Activated B cell treated with CpG ODN at 0.5 μM for 24 hours (primary cell): Measurements from ENCODE around the gene ENDOU. TPM values are rescaled to one million over a fixed set of nuclear protein-coding genes. Genes with fewer than 3 reads are reported as not detected.

ENCODE experiments used
- ATAC-seq: fragments of 200-7000 bp; cut with Tn5 transposase; one replicate; pipeline ENCODE4 v1.10.0; 2021; ENCODE audit warnings: low read depth, mild to moderate bottlenecking, moderate library complexity
- CTCF ChIA-PET: fragments of 350-600 bp; sonication (Branson Sonifier 250); formaldehyde crosslinking; loops from one replicate; lab custom pipeline; 2021; ENCODE audit warnings: antibody characterized with exemption; lab: Charles Lee
- POLR2A ChIA-PET: fragments of 350-600 bp; sonication (Branson Sonifier 250); formaldehyde crosslinking; loops from one replicate; lab custom pipeline; 2021; ENCODE audit warnings: antibody characterized with exemption; lab: Charles Lee
- DNase-seq: peaks from one replicate; pipeline ENCODE4 v3.0.0; 2022
- H3K27ac Mint-ChIP-seq: one replicate; pipeline ENCODE4 v1.8.0; 2020; ENCODE audit warnings: mixed read lengths
- H3K27me3 Mint-ChIP-seq: one replicate; pipeline ENCODE4 v1.8.0; 2021; ENCODE audit warnings: mixed read lengths
- H3K36me3 Mint-ChIP-seq: one replicate; pipeline ENCODE4 v1.8.0; 2021; ENCODE audit warnings: low read depth, mixed read lengths
- H3K4me1 Mint-ChIP-seq: one replicate; pipeline ENCODE4 v1.8.0; 2021; ENCODE audit warnings: mixed read lengths
- H3K4me3 Mint-ChIP-seq: one replicate; pipeline ENCODE4 v1.8.0; 2020; ENCODE audit warnings: mild to moderate bottlenecking, mixed read lengths
- H3K9me3 Mint-ChIP-seq: one replicate; pipeline ENCODE4 v1.8.0; 2020; ENCODE audit warnings: mixed read lengths
- intact Hi-C: fragments of 100-400 bp; cut with micrococcal nuclease; formaldehyde crosslinking; loops from one replicate; pipeline ENCODE4 v1.15.1; 2024
- total RNA-seq: library from RNA; stranded (reverse); gene quantifications from 2 replicates; pipeline ENCODE4 v1.2.3, GENCODE V29; 2022
- TF ChIP-seq, protein P1 (sequence below): fragments of 200-600 bp; IDR thresholded peaks from one replicate; pipeline ENCODE4 v1.8.0; 2022; ENCODE audit warnings: antibody characterized with exemption, mild to moderate bottlenecking

Gene ENDOU
- total RNA-seq, 1 donor from 2014 or later: 0.24 TPM

DNA sequence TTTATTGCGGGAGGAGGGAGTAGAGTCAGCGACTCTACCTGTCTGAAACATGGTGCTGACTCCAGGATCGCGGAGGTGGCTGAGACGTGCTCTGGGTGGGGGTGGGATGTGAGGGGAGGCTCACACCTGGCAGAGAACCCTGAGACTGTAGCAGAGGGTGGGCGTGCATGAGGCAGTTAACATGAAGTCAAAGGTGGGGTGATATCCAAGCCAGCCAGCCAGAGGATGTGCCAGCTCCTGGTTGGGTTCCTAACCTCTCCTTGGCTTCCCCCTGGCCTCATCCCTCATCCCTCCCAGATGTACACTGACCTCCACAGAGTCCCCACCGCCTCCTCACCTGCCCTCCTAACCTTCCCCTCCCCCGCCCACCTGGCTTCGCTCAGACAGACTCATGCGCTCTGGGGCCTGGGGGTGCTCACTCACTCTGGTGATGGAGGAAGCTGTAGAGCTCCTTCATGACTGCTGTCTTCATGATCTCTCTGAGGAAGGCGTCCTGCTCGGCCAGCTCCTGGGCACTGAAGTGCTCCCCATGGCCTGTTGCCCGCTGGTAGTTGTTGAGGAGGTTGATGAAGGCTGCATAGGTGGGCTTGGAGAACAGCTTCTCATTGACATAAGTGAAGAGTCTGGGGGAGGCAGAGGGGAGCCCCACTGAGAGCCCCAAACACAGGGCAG is 9.3 kb downstream of the ENDOU start:
- Mint-ChIP-seq H3K4me3 (no peak overlapping the region), H3K27me3 (no peaks in the 10 kb centered on the region), H3K36me3 (peaks cover 8% of the 10 kb centered on the region), H3K4me1 (peaks cover 31% of the 10 kb centered on the region), H3K27ac (no peak overlapping the region), H3K9me3 (no peaks in the 10 kb centered on the region)
- CTCF ChIA-PET: interaction anchor here (0.6 to 7.3 kb wide), 15 partner anchors 9 to 124 kb away, joined by 3 to 134 read pairs (median 7); partner anchors contain the start of genes ENDOU, RAPGEF3 and SLC48A1
- DNase-seq (no peak), ATAC-seq (no peak)
- TF ChIP-seq, protein P1, sequence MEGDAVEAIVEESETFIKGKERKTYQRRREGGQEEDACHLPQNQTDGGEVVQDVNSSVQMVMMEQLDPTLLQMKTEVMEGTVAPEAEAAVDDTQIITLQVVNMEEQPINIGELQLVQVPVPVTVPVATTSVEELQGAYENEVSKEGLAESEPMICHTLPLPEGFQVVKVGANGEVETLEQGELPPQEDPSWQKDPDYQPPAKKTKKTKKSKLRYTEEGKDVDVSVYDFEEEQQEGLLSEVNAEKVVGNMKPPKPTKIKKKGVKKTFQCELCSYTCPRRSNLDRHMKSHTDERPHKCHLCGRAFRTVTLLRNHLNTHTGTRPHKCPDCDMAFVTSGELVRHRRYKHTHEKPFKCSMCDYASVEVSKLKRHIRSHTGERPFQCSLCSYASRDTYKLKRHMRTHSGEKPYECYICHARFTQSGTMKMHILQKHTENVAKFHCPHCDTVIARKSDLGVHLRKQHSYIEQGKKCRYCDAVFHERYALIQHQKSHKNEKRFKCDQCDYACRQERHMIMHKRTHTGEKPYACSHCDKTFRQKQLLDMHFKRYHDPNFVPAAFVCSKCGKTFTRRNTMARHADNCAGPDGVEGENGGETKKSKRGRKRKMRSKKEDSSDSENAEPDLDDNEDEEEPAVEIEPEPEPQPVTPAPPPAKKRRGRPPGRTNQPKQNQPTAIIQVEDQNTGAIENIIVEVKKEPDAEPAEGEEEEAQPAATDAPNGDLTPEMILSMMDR: no peak
- POLR2A ChIA-PET: interaction anchor here (0.8 to 1.9 kb wide), 5 partner anchors 10 to 124 kb away, joined by 3 to 7 read pairs (median 4); partner anchors contain the start of gene RPAP3
- intact Hi-C loops: loop anchor here (1.0 to 10.0 kb wide), 11 partner anchors 10 to 899 kb away; partner anchors contain the start of genes SLC48A1 and TMEM106C

- CTCF ChIA-PET: interaction anchor here (0.6 to 7.3 kb wide), 18 partner anchors 10 to 125 kb away, joined by 3 to 134 read pairs (median 6); partner anchors contain the start of genes ENDOU, RAPGEF3, RPAP3 and SLC48A1
- Mint-ChIP-seq H3K27me3 (no peaks in the 10 kb centered on the region), H3K36me3 (peaks cover 5% of the 10 kb centered on the region), H3K9me3 (no peaks in the 10 kb centered on the region), H3K4me3 (no peak overlapping the region), H3K4me1 (peaks cover 37% of the 10 kb centered on the region), H3K27ac (no peak overlapping the region)
- POLR2A ChIA-PET: interaction anchor here (0.8 to 1.9 kb wide), 5 partner anchors 9 to 124 kb away, joined by 3 to 6 read pairs (median 4); partner anchors contain the start of gene RPAP3
- intact Hi-C loops: loop anchor here (1.0 to 10.0 kb wide), 11 partner anchors 11 to 899 kb away; partner anchors contain the start of genes SLC48A1 and TMEM106C
- DNase-seq (peak; percentile 54), ATAC-seq (peak; percentile 87)
- TF ChIP-seq, protein P1: peak; percentile 18
Measured at GRCh38 chr12:47715393-47715876, 9.9 kb downstream of the ENDOU start.

DNA sequence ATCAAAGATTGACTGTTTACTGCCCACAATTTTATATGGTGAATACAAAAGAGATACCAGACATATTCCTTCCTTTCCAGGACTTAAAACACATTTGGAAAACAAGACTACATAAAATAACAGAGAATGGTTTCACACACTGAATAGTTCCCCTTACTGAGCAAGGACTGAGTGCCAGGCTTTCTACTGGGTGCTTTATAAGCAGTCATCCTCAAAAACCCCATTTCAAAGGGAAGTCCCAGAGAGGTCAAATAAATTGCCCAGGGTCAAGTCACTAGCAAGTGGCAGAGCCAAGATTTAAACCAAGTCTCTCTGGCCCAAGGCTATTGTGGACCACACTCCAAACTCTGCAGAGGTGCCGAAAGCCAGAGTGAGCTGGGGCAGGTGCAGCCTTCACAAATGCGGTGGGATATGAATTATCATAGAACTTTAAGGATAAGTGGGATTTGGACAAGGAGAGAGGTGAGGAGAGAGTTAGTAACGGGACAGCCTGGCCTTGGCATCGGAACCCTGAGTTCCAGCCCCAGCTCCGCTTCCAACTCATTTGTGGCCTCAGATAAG is 10.4 kb downstream of the ENDOU start:
- ChIA-PET POLR2A (interaction anchor here (1.0 to 1.9 kb wide), 4 partner anchors 9 to 125 kb away, joined by 3 to 6 read pairs (median 4); partner anchors contain the start of gene RPAP3), CTCF (interaction anchor here (0.6 to 7.3 kb wide), 16 partner anchors 9 to 125 kb away, joined by 3 to 134 read pairs (median 7); partner anchors contain the start of genes ENDOU, RAPGEF3, RPAP3 and SLC48A1)
- ATAC-seq (no peak), DNase-seq (no peak)
- Mint-ChIP-seq H3K4me1 (peaks cover 42% of the 10 kb centered on the region), H3K27me3 (no peaks in the 10 kb centered on the region), H3K9me3 (no peaks in the 10 kb centered on the region), H3K4me3 (no peak overlapping the region), H3K36me3 (peaks cover 4% of the 10 kb centered on the region), H3K27ac (no peak overlapping the region)
- TF ChIP-seq, protein P1: no peak
- intact Hi-C loops: loop anchor here (1.0 to 10.0 kb wide), 11 partner anchors 11 to 900 kb away; partner anchors contain the start of genes SLC48A1 and TMEM106C

DNA sequence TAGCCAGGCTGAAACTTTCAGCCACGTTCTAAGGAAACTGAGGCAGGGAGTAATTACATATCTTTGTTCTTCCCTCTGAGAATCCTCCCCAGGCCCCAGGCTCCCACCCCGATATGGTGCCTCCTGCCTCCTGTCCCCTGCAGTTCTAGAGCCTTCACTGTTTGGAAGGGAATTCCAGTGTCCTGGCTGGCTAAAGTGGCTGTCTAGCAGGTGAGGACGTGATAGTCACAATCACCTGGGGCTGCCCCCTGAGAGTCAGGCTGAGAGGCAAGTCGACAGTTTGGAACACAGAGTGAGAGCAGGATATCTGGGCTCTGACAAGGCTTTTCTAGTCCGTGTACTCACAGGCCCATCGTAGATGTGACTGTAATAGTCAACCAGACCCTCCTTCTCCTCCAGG is 13.1 kb downstream of the ENDOU start:
- TF ChIP-seq, protein P1: no peak
- POLR2A ChIA-PET: interaction anchor here (0.6 kb wide), 1 partner anchor 121 kb away, joined by 3 read pairs; no protein-coding TSS in a partner anchor
- intact Hi-C loops: loop anchor here (10.0 kb wide), 1 partner anchor 903 kb away; no protein-coding TSS in a partner anchor
- no peaks in the 10 kb centered on the region for H3K9me3 Mint-ChIP-seq
- H3K27me3 Mint-ChIP-seq: no peaks in the 10 kb centered on the region
- no peak overlapping the region for H3K4me3 Mint-ChIP-seq
- no peak for ATAC-seq
- H3K36me3 Mint-ChIP-seq: no peaks in the 10 kb centered on the region
- no peak overlapping the region for H3K27ac Mint-ChIP-seq
- CTCF ChIA-PET: interaction anchor here (1.1 to 3.2 kb wide), 3 partner anchors 30 to 680 kb away, joined by 3 to 20 read pairs (median 3); no protein-coding TSS in a partner anchor
- peaks cover 56% of the 10 kb centered on the region for H3K4me1 Mint-ChIP-seq
- DNase-seq: no peak
